NCI-H1694 treated with DMSO at 0.1 percent for 48 hours (cell line): ENCODE measurements around the gene TFRC.
"Not testable (repeated sequence)": the region's sequence is repeated elsewhere in the genome, so short reads cannot be mapped to it uniquely, and the experiment has no call there.

Source experiments
- DNase-seq: peaks from one replicate; lab custom pipeline; 2025; lab: John Stamatoyannopoulos, UW

TFRC gene

GRCh38 chr3:196004359-196005052 is 77.4 kb downstream of the TFRC start:
- DNase-seq, result not testable (repeated sequence)

GRCh38 chr3:196003611-196004010 is 78.3 kb downstream of the TFRC start:
- DNase-seq, result no peak

GRCh38 chr3:196002721-196003120 is 79.2 kb downstream of the TFRC start:
- DNase-seq, result not testable (repeated sequence)

GRCh38 chr3:196001240-196001639 is 80.7 kb downstream of the TFRC start:
- DNase-seq, result not testable (repeated sequence)

DNA sequence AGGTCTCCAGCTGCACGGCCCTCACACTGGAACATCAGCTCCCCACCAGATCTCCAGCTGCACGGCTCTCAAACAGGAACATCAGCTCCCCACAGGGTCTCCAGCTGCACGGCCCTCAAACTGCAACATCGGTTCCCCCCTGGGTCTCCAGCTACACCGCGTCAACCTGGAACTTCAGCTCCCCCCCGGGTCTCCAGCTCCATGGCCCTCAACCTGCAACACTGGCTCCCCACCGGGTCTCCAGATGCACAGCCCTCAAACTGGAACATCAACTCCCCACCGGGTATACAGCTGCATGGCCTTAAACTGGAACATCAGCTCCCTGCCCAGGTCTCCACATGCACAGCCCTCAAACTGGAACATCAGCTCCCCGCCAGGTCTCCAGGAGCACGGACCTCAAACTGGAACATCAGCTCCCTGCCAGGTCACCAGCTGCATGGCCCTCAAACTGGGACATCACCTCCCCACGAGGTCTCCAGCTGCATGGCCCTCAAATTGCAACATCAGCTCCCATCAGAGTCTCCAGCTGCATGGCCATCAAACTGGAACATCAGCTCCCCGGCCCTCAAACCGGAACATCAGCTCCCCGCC is 81.4 kb downstream of the TFRC start:
- DNase-seq, result not testable (repeated sequence)

DNA sequence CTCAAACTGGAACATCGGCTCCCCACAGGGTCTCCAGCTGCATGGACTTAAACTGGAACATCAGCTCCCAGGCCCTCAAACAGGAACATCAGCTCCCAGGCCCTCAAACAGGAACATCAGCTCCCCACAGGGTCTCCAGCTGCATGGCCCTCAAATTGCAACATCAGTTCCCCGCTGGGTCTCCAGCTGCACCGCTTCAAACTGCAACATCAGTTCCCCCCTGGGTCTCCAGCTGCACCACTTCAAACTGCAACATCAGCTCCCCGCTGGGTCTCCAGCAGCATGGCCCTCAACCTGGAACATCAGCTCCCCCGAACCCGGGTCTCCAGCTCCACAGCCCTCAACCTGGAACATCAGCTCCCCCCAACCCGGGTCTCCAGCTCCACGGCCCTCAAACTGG is 82.0 kb downstream of the TFRC start:
- DNase-seq, result no peak
